RWPE2 (cell line): Measurements from ENCODE around the gene GRPEL1.
"Not testable (repeated sequence)": the region's sequence is repeated elsewhere in the genome, so short reads cannot be mapped to it uniquely, and the experiment has no call there.

ENCODE experiments used
- ATAC-seq: fragments of 200-7000 bp; cut with Tn5 transposase; 3 replicates; pipeline ENCODE4 v1.9.1; 2021; ENCODE audit warnings: low read depth
- DNase-seq: peaks from one replicate; pipeline ENCODE4 v3.0.0-alpha.2; 2020; ENCODE audit warnings: low spot score
- H3K27ac ChIP-seq: fragments of 450-650 bp; 2 replicates; pipeline ENCODE4 v1.5.1; 2017; ENCODE audit warnings: mild to moderate bottlenecking; ENCODE audit not compliant: poor library complexity, severe bottlenecking
- H3K27me3 ChIP-seq: fragments of 250-450 bp; sonication (Bioruptor Pico); 2 replicates; pipeline ENCODE4 v1.5.1; 2021; ENCODE audit warnings: mild to moderate bottlenecking, moderate library complexity; ENCODE audit not compliant: insufficient read depth, poor library complexity, severe bottlenecking
- H3K36me3 ChIP-seq: fragments of 250-450 bp; sonication (Bioruptor Pico); 2 replicates; pipeline ENCODE4 v1.5.1; 2020; ENCODE audit warnings: low read depth, mild to moderate bottlenecking, moderate library complexity
- H3K4me1 ChIP-seq: fragments of 250-450 bp; sonication (Bioruptor Pico); 2 replicates; pipeline ENCODE4 v1.5.1; 2021; ENCODE audit warnings: mild to moderate bottlenecking, moderate library complexity; ENCODE audit not compliant: insufficient read depth, poor library complexity, severe bottlenecking
- H3K4me3 ChIP-seq: fragments of 250-450 bp; sonication (Bioruptor Pico); 2 replicates; pipeline ENCODE4 v1.5.1; 2021; ENCODE audit warnings: mild to moderate bottlenecking, moderate library complexity; ENCODE audit not compliant: severe bottlenecking
- H3K9me3 ChIP-seq: fragments of 250-450 bp; sonication (Bioruptor Pico); 2 replicates; pipeline ENCODE4 v1.5.1; 2021; ENCODE audit warnings: mild to moderate bottlenecking, moderate library complexity; ENCODE audit not compliant: severe bottlenecking
- CTCF ChIP-seq: fragments of 450-650 bp; IDR thresholded peaks from one replicate; pipeline ENCODE4 v1.5.1; 2017; ENCODE audit warnings: mild to moderate bottlenecking, moderate library complexity; ENCODE audit not compliant: poor library complexity, severe bottlenecking

The GRPEL1 gene

GRCh38 chr4:7083597-7084563 is 16.0 kb upstream of the GRPEL1 start:
- Histone ChIP-seq H3K27me3 (peaks cover 4% of the 10 kb centered on the region), H3K4me3 (no peak overlapping the region), H3K9me3 (peaks cover 2% of the 10 kb centered on the region), H3K27ac (no peak overlapping the region), H3K4me1 (no peaks in the 10 kb centered on the region), H3K36me3 (no peaks in the 10 kb centered on the region)
- ATAC-seq (no peak), DNase-seq (no peak)
- TF ChIP-seq CTCF = no peak

GRCh38 chr4:7079909-7080308 is 12.0 kb upstream of the GRPEL1 start:
- H3K4me3 ChIP-seq, H3K27ac ChIP-seq, DNase-seq, H3K27me3 ChIP-seq, H3K36me3 ChIP-seq, H3K4me1 ChIP-seq, H3K9me3 ChIP-seq, ATAC-seq: not testable (repeated sequence)

- not testable (repeated sequence) for H3K27me3 ChIP-seq, ATAC-seq, DNase-seq, H3K4me3 ChIP-seq, H3K27ac ChIP-seq, H3K9me3 ChIP-seq, H3K4me1 ChIP-seq, H3K36me3 ChIP-seq
These were observed 11.6 kb upstream of the GRPEL1 start for GRCh38 chr4:7079483-7079882.

GRCh38 chr4:7078025-7078424 is 10.2 kb upstream of the GRPEL1 start:
- Histone ChIP-seq H3K27me3 (peaks cover 4% of the 10 kb centered on the region), H3K9me3 (peaks cover 2% of the 10 kb centered on the region), H3K4me3 (no peak overlapping the region), H3K27ac (no peak overlapping the region), H3K4me1 (no peaks in the 10 kb centered on the region), H3K36me3 (no peaks in the 10 kb centered on the region)
- no peak for TF ChIP-seq CTCF
- ATAC-seq (no peak), DNase-seq (no peak)

GRCh38 chr4:7077371-7077770 is 9.5 kb upstream of the GRPEL1 start:
- ATAC-seq = no peak
- Histone ChIP-seq H3K27me3 (peaks cover 4% of the 10 kb centered on the region), H3K9me3 (peaks cover 2% of the 10 kb centered on the region), H3K4me1 (no peaks in the 10 kb centered on the region), H3K36me3 (no peaks in the 10 kb centered on the region), H3K4me3 (no peak overlapping the region), H3K27ac (no peak overlapping the region)
- TF ChIP-seq CTCF = no peak
- DNase-seq = no peak

GRCh38 chr4:7076696-7077082 is 8.8 kb upstream of the GRPEL1 start:
- Histone ChIP-seq H3K4me1 (no peaks in the 10 kb centered on the region), H3K9me3 (peaks cover 2% of the 10 kb centered on the region), H3K27me3 (peaks cover 4% of the 10 kb centered on the region), H3K4me3 (no peak overlapping the region), H3K36me3 (no peaks in the 10 kb centered on the region), H3K27ac (no peak overlapping the region)
- TF ChIP-seq CTCF = no peak
- DNase-seq (no peak), ATAC-seq (no peak)
